ENCODE data around the gene C5orf63.

GRCh38 chr5:127012916-127013315, 60.4 kb downstream of the C5orf63 start:
- TF ChIP-seq POLR2A (IDR thresholded peaks at IDR 0.05) (no peak), CTCF (IDR thresholded peaks at IDR 0.05) (no peak)

Measured in Peyer's patch (tissue), 4 donors.